Measurements from ENCODE around the gene MGA.

MGA gene

DNA sequence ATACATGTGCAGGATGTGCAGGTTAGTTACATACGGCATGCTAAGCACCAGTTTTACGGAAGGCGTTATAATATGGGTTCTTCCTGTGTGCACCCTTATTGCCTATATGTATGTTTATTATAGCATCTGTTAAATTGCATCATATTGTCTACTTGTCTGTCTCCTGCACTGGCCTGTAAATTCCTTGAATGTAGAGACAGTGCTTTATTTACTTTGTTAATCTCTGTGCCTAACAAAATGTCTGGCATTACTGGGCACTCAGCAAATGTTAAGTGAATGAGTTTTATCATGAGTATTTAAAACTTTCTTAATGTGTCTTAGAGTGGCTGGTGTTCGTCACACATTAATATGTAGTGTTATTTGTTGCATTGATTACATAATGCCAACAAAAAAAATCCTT is 23.8 kb downstream of the MGA start:
- H2BK120ac ChIP-seq (ENCODE audit: low read depth, low read length) = no peak overlapping the region
- H3K4me1 ChIP-seq (ENCODE audit: control insufficient read depth in 2 of 2, insufficient read depth in 1 of 2, low read depth in 1 of 2, low read length in 2 of 2) = no peaks in the 10 kb centered on the region
- H4K8ac ChIP-seq (ENCODE audit: low read depth, low read length) = no peak overlapping the region
- peaks cover 0 to 5% of the 10 kb centered on the region in 2 donors for H3K9me3 ChIP-seq (replicated peaks in 1 of 2; ENCODE audit: control insufficient read depth in 2 of 2, insufficient read depth in 1 of 2, low read depth in 1 of 2, low read length in 2 of 2)
- no peak for DNase-seq (ENCODE audit: low spot score)
- no CpG with 5 or more reads among the region's 4 CpGs for WGBS, 2 donors (ENCODE audit: extremely low coverage in 2 of 2, insufficient read length in 2 of 2, insufficient replicate concordance in 1 of 2)
- no peak overlapping the region for H3K27ac ChIP-seq (replicated peaks; ENCODE audit: low read length)
- no peak overlapping the region for H2AFZ ChIP-seq (ENCODE audit: low read length)
- H2BK12ac ChIP-seq (ENCODE audit: low read length) = no peak overlapping the region
- H3K18ac ChIP-seq (ENCODE audit: low read length) = no peak overlapping the region
- H3K23ac ChIP-seq (ENCODE audit: low read depth, low read length, poor library complexity) = no peak overlapping the region
- no peak overlapping the region for H3K4me3 ChIP-seq (ENCODE audit: low read length in 2 of 2)
- no peak overlapping the region for H2BK15ac ChIP-seq (ENCODE audit: low read length)
- peaks cover 3% of the 10 kb centered on the region for H3K79me1 ChIP-seq (ENCODE audit: low read depth, low read length)
- H3K14ac ChIP-seq (ENCODE audit: low read length) = no peak overlapping the region
- H3K9ac ChIP-seq (ENCODE audit: low read depth, low read length, poor library complexity) = no peak overlapping the region
- H3K4me2 ChIP-seq (ENCODE audit: insufficient read depth, low read length, poor library complexity, severe bottlenecking) = no peak overlapping the region
- H4K91ac ChIP-seq (ENCODE audit: low read depth, low read length, poor library complexity) = no peak overlapping the region
- no peaks in the 10 kb centered on the region for H3K27me3 ChIP-seq (ENCODE audit: control insufficient read depth in 3 of 3, insufficient read depth in 3 of 3, low read depth in 1 of 3, low read length in 3 of 3)
- H3K36me3 ChIP-seq (replicated peaks in 1 of 2; ENCODE audit: control insufficient read depth in 2 of 2, insufficient read depth in 2 of 2, low read length in 2 of 2) = peaks cover 0 to 11% of the 10 kb centered on the region in 2 donors
- H2AK5ac ChIP-seq (ENCODE audit: low read depth, low read length) = no peak overlapping the region
- no peak overlapping the region for H2BK5ac ChIP-seq (ENCODE audit: low read length)
- no peak overlapping the region for H3K4ac ChIP-seq (ENCODE audit: low read length)

DNA sequence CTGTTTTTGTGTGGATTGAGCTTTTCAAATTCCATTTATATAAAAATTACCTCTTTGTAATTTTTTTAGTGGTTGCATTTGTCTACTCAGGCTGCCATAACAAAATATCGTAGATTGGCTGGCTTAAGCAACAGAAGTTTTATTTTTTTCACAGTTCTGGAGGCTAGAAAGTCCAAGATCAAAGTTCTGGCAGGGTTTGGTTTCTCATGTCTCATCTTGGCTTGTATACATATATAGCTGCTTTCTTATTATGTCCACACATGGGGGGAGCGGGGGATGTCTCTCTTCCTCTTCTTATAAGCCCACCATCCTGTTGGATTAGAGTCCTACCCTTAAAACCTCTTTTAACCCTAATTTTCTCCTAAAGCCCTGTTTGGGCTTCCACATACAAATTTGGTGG is 28.5 kb downstream of the MGA start:
- Histone ChIP-seq H4K8ac (ENCODE audit: low read depth, low read length) (no peak overlapping the region), H3K36me3 (replicated peaks in 1 of 2; ENCODE audit: control insufficient read depth in 2 of 2, insufficient read depth in 2 of 2, low read length in 2 of 2) (peaks cover 0 to 4% of the 10 kb centered on the region in 2 donors), H4K91ac (ENCODE audit: low read depth, low read length, poor library complexity) (no peak overlapping the region), H3K4me1 (ENCODE audit: control insufficient read depth in 2 of 2, insufficient read depth in 1 of 2, low read depth in 1 of 2, low read length in 2 of 2) (peaks cover 0 to 1% of the 10 kb centered on the region in 2 donors), H3K4me2 (ENCODE audit: insufficient read depth, low read length, poor library complexity, severe bottlenecking) (no peak overlapping the region), H3K14ac (ENCODE audit: low read length) (no peak overlapping the region), H3K18ac (ENCODE audit: low read length) (no peak overlapping the region), H3K9ac (ENCODE audit: low read depth, low read length, poor library complexity) (no peak overlapping the region), H2BK5ac (ENCODE audit: low read length) (no peak overlapping the region), H3K79me1 (ENCODE audit: low read depth, low read length) (peaks cover 3% of the 10 kb centered on the region), H2BK120ac (ENCODE audit: low read depth, low read length) (no peak overlapping the region), H2AFZ (ENCODE audit: low read length) (no peak overlapping the region), H2AK5ac (ENCODE audit: low read depth, low read length) (no peak overlapping the region), H3K4me3 (ENCODE audit: low read length in 2 of 2) (no peak overlapping the region), H3K4ac (ENCODE audit: low read length) (no peak overlapping the region), H3K23ac (ENCODE audit: low read depth, low read length, poor library complexity) (no peak overlapping the region), H3K9me3 (replicated peaks in 1 of 2; ENCODE audit: control insufficient read depth in 2 of 2, insufficient read depth in 1 of 2, low read depth in 1 of 2, low read length in 2 of 2) (peaks cover 0 to 5% of the 10 kb centered on the region in 2 donors), H2BK15ac (ENCODE audit: low read length) (no peak overlapping the region), H3K27ac (replicated peaks; ENCODE audit: low read length) (no peak overlapping the region), H2BK12ac (ENCODE audit: low read length) (no peak overlapping the region), H3K27me3 (ENCODE audit: control insufficient read depth in 3 of 3, insufficient read depth in 3 of 3, low read depth in 1 of 3, low read length in 3 of 3) (no peaks in the 10 kb centered on the region)
- no peak for DNase-seq (ENCODE audit: low spot score)
- no CpG with 5 or more reads among the region's 2 CpGs for WGBS, 2 donors (ENCODE audit: extremely low coverage in 2 of 2, insufficient read length in 2 of 2, insufficient replicate concordance in 1 of 2)

DNA sequence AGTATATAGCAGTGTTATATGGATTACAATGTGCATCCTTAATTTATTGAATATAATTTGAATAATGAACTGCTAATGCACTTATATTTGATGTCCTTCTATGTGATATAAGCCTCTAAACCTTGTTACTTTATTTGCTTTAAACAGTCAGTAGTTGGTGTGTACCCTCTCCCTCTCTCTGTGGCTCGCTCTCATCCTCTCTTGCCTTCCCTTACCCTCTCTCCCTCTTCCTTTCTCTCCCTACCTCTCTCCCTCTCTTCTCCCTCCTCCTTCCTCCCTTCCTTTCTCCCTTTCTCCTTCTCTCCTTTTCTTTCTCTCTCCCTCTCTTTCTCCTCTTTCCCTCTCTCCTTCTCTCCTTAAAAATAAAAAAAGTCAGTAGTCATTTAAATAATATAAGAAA is 28.9 kb downstream of the MGA start:
- no peak overlapping the region for H2BK120ac ChIP-seq (ENCODE audit: low read depth, low read length)
- H3K27me3 ChIP-seq (ENCODE audit: control insufficient read depth in 3 of 3, insufficient read depth in 3 of 3, low read depth in 1 of 3, low read length in 3 of 3) = no peaks in the 10 kb centered on the region
- H3K36me3 ChIP-seq (replicated peaks in 1 of 2; ENCODE audit: control insufficient read depth in 2 of 2, insufficient read depth in 2 of 2, low read length in 2 of 2) = peaks cover 0 to 4% of the 10 kb centered on the region in 2 donors
- H3K9me3 ChIP-seq (replicated peaks in 1 of 2; ENCODE audit: control insufficient read depth in 2 of 2, insufficient read depth in 1 of 2, low read depth in 1 of 2, low read length in 2 of 2) = peaks cover 0 to 5% of the 10 kb centered on the region in 2 donors
- H2AFZ ChIP-seq (ENCODE audit: low read length) = no peak overlapping the region
- H3K4me3 ChIP-seq (ENCODE audit: low read length in 2 of 2) = no peak overlapping the region
- no peak overlapping the region for H3K18ac ChIP-seq (ENCODE audit: low read length)
- no CpG with 5 or more reads among the region's 1 CpG for WGBS, 2 donors (ENCODE audit: extremely low coverage in 2 of 2, insufficient read length in 2 of 2, insufficient replicate concordance in 1 of 2)
- no peak overlapping the region for H3K4ac ChIP-seq (ENCODE audit: low read length)
- H3K79me1 ChIP-seq (ENCODE audit: low read depth, low read length) = peaks cover 3% of the 10 kb centered on the region
- no peak overlapping the region for H4K8ac ChIP-seq (ENCODE audit: low read depth, low read length)
- no peak overlapping the region for H2BK5ac ChIP-seq (ENCODE audit: low read length)
- H3K27ac ChIP-seq (replicated peaks; ENCODE audit: low read length) = no peak overlapping the region
- H2AK5ac ChIP-seq (ENCODE audit: low read depth, low read length) = no peak overlapping the region
- no peak for DNase-seq (ENCODE audit: low spot score)
- peaks cover 0 to 1% of the 10 kb centered on the region in 2 donors for H3K4me1 ChIP-seq (ENCODE audit: control insufficient read depth in 2 of 2, insufficient read depth in 1 of 2, low read depth in 1 of 2, low read length in 2 of 2)
- H3K23ac ChIP-seq (ENCODE audit: low read depth, low read length, poor library complexity) = no peak overlapping the region
- no peak overlapping the region for H4K91ac ChIP-seq (ENCODE audit: low read depth, low read length, poor library complexity)
- no peak overlapping the region for H3K9ac ChIP-seq (ENCODE audit: low read depth, low read length, poor library complexity)
- no peak overlapping the region for H2BK12ac ChIP-seq (ENCODE audit: low read length)
- no peak overlapping the region for H2BK15ac ChIP-seq (ENCODE audit: low read length)
- no peak overlapping the region for H3K14ac ChIP-seq (ENCODE audit: low read length)
- no peak overlapping the region for H3K4me2 ChIP-seq (ENCODE audit: insufficient read depth, low read length, poor library complexity, severe bottlenecking)

DNA sequence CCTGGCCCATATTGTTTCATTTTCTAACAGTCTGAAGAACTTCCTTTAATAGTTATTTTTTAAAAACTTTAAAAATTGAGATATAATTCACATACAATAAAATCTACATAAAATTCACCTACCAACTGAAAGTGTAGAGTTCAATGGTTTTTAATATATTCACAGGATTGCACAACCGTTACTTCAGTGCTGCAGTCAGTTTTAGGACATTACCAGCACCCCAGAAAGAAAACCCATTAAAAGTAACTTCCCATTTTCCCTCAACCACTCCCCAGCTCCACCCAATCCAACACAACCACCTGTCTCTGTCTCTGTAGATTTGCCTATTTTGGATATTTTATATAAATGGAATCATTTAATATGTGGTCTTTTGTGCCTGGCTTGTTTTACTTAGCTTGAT is 29.6 kb downstream of the MGA start:
- no peaks in the 10 kb centered on the region for H3K36me3 ChIP-seq (replicated peaks in 1 of 2; ENCODE audit: control insufficient read depth in 2 of 2, insufficient read depth in 2 of 2, low read length in 2 of 2)
- WGBS, 2 donors (ENCODE audit: extremely low coverage in 2 of 2, insufficient read length in 2 of 2, insufficient replicate concordance in 1 of 2) = no CpG with 5 or more reads among the region's 1 CpG

More for the DNA sequence above, 29.6 kb downstream of the MGA start:
- DNase-seq (ENCODE audit: low spot score) = no peak
- Histone ChIP-seq H4K91ac (ENCODE audit: low read depth, low read length, poor library complexity) (no peak overlapping the region), H3K4me2 (ENCODE audit: insufficient read depth, low read length, poor library complexity, severe bottlenecking) (no peak overlapping the region), H4K8ac (ENCODE audit: low read depth, low read length) (no peak overlapping the region), H3K23ac (ENCODE audit: low read depth, low read length, poor library complexity) (no peak overlapping the region), H3K27me3 (ENCODE audit: control insufficient read depth in 3 of 3, insufficient read depth in 3 of 3, low read depth in 1 of 3, low read length in 3 of 3) (no peaks in the 10 kb centered on the region), H3K9me3 (replicated peaks in 1 of 2; ENCODE audit: control insufficient read depth in 2 of 2, insufficient read depth in 1 of 2, low read depth in 1 of 2, low read length in 2 of 2) (peaks cover 0 to 5% of the 10 kb centered on the region in 2 donors), H3K79me1 (ENCODE audit: low read depth, low read length) (peaks cover 3% of the 10 kb centered on the region), H2BK15ac (ENCODE audit: low read length) (no peak overlapping the region), H3K9ac (ENCODE audit: low read depth, low read length, poor library complexity) (no peak overlapping the region), H3K4ac (ENCODE audit: low read length) (no peak overlapping the region), H3K14ac (ENCODE audit: low read length) (no peak overlapping the region), H2AK5ac (ENCODE audit: low read depth, low read length) (no peak overlapping the region), H2BK120ac (ENCODE audit: low read depth, low read length) (no peak overlapping the region), H2BK5ac (ENCODE audit: low read length) (no peak overlapping the region), H3K27ac (replicated peaks; ENCODE audit: low read length) (no peak overlapping the region), H2AFZ (ENCODE audit: low read length) (no peak overlapping the region), H3K18ac (ENCODE audit: low read length) (no peak overlapping the region), H3K4me3 (ENCODE audit: low read length in 2 of 2) (no peak overlapping the region), H2BK12ac (ENCODE audit: low read length) (no peak overlapping the region), H3K4me1 (ENCODE audit: control insufficient read depth in 2 of 2, insufficient read depth in 1 of 2, low read depth in 1 of 2, low read length in 2 of 2) (peaks cover 0 to 1% of the 10 kb centered on the region in 2 donors)

All from neuronal stem cell (in vitro differentiated cells).